Measurements from ENCODE around the gene SPIB.

Gene SPIB

DNA sequence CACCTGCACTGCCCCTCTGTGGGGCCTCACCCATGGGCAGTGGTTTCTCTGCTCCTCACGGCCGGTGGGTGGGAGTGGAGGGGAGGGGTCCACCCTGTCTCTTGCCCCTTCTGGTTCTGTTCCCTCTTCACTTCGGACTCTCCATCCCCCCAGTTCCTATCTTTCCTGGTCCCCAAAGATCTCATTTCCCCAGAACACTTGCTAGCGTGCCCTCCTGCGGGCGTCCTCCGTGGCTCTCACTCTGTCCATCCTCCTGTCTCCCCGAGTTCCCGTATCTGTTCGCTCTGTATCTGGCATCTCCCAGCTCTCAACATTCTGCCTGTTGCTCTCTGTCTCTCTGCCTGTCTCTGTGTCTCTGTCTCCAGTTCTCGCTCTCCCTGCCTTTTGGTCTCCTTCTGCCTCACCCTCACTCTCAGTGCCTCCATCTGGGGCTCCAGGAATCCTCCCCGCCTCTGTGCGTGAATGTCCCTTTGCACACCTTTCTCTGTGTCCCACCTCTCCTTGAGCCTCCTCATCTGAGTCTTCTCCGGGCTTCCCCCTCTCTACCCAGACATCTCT, 363 bp downstream of the SPIB start:
- no peak for DNase-seq (ENCODE audit: low read depth in 3 of 3)

DNA sequence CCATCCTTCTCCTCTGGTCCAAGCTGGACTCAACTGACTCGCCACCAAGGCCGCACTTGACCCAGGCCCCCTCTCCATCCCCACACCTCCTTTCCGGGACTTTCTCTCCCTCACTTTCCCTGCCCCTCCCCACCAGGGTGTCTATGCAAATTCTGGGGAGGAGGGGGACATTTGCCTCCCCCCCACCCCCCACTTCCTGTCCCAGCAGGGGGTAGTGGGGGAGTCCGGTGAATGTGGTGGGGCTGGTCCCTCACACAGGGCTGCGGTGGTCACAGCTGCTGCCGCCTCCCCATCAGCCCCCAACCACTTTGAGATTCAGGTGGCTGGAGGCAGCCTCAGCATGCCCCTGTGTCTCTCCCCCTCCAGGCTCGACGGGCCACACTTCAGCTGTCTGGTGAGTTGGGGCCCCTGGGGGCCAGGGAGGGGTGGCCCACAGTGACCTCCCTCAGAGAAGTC, 870 bp downstream of the SPIB start:
- no peak for DNase-seq (ENCODE audit: low read depth in 3 of 3)

DNA sequence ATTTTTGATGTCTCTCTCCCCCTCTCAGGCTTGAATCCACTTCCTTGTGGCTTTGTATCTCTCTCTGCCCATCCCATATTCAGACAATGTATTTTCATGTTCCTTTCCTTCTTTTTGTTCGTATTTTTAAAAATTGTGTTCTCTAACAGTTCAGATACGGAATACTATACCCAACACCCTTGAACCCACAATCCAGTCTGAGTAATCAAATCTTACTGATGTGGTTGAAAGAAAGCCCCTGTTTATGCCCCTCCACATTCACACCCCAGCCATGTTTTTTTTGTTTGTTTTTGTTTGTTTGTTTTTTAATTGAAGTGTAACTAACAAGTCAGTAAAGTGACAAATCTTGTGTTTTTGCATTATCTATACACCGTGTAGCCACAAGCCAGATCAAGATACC, 1.4 kb downstream of the SPIB start:
- no peak for DNase-seq (ENCODE audit: low read depth in 3 of 3)

DNA sequence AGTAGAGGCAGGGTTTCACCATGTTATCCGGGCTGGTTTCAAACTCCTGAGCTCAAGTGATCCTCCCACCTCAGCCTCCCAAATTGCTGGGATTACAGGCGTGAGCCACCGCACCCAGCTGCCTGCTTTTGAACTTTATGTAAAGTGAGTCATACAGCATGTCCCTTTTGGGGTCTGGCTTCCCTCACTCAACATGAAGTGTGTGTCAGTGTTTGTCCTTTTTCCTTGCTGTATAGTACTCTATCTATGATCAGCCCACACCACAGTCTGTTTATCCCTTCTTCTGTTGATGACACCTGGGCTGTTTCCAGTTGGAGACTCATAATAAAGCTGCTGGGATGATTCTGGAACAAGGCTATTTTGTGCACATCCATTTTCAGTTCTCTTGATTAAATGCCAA, 2.1 kb downstream of the SPIB start:
- DNase-seq (ENCODE audit: low read depth in 3 of 3) = no peak

DNA sequence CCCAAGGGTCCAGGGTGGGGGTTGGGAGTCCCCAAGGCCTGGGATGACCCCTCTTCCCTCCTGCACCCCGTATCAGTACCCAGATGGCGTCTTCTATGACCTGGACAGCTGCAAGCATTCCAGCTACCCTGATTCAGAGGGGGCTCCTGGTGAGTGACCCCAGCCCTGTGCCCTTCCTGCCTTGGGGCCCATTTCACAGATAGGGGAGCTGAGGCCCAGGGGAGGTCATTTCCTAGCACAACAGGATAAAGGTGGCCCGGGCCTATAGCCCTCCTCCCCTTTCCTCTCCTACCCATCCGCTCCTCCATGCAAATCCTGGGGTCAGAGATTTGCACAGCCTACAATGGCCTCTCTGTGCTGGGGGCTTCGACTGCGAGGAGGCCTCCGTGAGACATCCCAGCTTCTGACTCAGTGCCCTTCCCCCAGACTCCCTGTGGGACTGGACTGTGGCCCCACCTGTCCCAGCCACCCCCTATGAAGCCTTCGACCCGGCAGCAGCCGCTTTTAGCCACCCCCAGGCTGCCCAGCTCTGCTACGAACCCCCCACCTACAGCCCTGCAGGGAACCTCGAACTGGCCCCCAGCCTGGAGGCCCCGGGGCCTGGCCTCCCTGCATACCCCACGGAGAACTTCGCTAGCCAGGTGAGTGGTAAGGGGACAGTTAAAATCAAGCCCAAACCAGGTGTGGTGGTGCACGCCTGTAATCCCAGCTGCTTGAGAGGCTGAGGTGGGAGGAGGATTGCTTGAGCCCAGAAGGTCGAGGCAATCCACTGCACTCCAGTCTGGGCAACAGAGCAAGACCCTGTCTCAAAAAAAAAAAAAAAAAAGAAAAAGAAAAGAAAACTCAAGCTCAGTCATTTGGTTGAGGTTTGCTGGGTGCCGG, 3.9 kb downstream of the SPIB start:
- no peak for DNase-seq (ENCODE audit: low read depth in 3 of 3)

DNA sequence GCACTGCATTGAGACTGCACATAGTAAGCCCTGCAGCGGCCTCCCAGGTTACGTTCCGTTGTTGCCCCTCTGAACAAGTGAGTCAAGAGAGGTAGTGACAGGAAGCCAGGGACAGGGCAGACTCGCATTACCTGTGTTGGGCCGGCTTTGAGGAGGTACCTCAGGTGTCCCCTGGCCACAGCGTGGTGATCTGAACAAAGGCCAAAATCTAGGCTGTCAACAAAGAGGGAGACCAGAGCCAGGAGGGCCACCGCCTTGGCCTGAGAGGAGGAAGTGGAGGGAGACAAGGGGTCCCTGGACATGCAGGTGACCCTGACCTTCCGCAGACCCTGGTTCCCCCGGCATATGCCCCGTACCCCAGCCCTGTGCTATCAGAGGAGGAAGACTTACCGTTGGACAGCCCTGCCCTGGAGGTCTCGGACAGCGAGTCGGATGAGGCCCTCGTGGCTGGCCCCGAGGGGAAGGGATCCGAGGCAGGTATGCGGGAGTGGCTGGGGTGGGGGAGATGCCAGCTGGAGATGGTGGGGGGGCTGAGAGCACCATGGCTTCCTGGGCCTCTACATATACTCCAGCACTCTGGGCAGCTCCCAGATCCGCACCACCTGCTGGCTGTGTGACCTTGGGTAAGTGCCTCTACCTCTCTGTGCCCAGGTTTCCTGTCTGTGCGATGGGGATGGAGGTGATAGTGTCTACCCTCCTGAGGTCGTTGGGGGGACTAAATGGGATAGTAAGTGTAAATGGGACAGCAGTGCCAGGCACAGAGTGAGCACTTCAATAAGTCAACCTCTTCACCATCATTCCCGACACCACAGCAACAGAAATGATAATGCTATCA, 4.8 kb downstream of the SPIB start:
- DNase-seq (ENCODE audit: low read depth in 3 of 3) = no peak

DNA sequence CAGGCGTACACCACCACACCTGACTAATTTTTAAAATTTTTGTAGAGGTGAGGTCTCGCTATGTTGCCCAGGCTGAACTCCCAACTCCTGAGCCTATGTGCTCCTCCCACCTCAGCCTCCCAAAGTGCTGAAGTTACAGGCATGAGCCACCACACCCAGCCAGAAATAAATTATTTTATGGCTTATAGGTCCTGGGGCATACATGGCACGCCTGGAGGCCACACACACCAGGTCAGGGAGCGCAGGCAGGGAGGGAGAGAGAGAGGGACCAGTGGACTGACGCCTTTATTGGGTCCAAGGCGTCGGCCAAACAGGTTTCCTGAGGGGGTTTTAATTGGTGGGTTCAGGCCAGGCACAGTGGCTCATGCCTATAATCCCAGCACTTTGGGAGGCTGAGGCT, 6.8 kb downstream of the SPIB start:
- no peak for DNase-seq (ENCODE audit: low read depth in 3 of 3)

DNA sequence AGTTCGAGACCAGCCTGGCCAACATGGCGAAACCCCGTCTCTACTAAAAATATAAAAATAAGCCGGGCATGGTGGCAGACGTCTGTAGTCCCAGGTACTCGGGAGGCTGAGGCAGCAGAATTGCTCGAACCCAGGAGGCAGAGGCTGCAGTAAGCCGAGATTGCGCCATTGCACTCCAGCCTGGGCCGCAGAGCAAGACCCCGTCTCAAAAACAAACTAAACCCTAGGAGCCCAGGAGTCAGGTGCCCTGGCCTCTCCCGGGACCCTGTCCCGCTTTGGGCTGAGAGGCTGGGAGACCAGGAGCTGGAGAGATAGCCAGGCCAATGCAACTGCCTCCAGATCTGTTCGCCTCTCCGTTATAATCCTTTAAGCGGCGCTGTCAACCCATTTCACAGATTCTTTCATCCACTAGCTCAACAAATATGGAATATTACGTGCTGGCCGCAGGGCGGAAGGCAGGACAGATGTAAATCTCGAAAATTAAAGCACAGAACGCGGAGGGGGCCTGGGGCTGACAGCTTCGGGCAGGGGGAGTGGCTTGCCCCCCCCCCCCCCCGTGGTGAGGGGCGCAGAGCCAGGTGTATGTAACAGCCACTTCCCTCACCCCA, 8.7 kb downstream of the SPIB start:
- no peak for DNase-seq (ENCODE audit: low read depth in 3 of 3)

DNA sequence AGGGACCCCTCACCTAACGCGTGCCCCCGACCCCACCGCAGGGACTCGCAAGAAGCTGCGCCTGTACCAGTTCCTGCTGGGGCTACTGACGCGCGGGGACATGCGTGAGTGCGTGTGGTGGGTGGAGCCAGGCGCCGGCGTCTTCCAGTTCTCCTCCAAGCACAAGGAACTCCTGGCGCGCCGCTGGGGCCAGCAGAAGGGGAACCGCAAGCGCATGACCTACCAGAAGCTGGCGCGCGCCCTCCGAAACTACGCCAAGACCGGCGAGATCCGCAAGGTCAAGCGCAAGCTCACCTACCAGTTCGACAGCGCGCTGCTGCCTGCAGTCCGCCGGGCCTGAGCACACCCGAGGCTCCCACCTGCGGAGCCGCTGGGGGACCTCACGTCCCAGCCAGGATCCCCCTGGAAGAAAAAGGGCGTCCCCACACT, 9.3 kb downstream of the SPIB start:
- DNase-seq (ENCODE audit: low read depth in 3 of 3) = peak in 1 of 3 experiments; percentile 42

DNA sequence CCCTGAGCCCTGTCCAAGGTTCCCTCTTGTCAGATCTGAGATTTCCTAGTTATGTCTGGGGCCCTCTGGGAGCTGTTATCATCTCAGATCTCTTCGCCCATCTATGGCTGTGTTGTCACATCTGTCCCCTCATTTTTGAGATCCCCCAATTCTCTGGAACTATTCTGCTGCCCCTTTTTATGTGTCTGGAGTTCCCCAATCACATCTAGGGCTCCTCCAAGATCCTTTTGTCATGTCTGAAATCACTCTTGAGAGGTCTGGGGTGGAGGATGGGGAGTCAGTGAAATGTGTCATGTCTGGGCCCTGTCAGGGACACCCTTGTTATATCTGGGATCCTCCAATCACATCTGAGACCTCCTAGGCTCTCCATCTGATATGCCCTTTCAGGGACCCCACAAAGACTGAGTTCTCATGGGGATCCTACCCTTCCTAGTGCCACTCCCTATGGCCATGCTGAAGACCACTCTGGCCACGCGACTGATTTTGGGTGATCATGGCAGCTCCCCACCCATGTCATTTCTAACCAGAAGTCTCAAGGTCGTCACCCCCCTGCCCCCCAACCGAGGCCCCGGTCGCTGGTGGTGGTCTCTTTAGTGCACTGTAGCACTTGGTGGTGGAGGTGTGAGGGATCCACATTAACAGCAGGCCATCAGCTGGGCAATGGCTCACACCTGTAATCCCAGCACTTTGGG, 10.2 kb downstream of the SPIB start:
- DNase-seq (ENCODE audit: low read depth in 3 of 3) = no peak

DNA sequence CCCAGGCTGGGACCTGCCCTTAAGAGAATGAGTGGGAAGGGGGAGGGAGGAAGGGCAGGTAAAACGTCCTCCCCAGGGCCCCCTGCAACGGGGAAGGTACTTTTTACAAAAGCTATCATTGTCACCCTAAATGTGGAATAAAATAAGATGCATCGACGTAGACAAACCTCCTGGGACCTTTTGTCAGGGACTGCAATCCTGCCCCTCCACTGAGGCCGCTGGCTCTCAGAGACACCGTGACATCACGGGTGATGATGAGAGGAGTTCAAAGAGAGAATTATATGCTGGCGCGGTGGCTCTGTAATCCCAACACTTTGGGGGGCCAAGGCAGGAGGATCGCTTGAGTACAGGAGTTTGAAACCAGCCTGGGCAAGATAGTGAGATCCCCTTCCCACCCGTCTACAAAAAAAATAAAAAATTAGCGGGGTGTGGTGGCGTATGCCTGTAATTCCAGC, 12.2 kb downstream of the SPIB start:
- DNase-seq (ENCODE audit: low read depth in 3 of 3) = no peak

DNA sequence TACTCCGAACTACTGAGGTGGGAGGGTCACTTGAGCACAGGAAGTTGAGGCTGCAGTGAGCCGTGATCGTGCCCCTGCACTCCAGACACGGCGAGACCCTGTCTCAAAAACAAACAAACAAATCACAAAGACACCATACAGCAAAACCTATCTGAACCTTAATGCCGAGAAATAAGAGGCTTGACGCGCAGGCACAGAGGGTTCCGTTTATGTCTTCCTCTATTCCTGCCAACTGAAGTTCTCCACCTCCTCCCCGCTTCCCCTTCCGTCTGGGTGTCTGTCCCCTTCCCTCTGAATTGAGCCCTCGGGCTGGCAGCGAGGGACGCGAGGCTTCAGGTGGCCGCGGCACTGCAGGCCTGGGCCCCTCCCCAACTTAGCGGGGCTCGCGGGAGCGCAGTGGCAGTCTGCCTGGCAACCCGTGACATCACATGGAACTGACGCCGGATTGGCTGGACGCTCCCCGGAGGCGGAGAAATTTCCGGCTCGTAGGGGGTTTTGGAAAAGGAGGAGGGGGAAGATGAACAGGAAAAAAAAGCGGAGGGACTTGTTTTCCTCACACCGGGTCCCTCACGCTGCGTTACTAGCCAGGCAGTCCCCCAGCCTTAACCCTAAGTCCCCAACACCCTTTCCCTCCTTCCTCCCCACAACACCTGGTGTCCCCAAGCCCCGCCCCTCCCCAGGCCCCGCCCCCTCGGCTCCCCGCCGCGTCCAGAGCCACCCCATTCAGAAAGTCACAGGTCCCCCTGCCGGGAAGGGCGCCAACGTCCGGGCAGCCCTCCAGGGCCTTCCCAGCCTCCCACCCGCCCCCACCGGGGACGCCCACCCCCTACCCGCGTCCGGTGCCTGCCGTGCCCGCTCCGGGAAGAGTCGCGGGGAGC, 12.8 kb downstream of the SPIB start:
- peak; percentile 77 to 85 (median 84) for DNase-seq (ENCODE audit: low read depth in 3 of 3)

DNA sequence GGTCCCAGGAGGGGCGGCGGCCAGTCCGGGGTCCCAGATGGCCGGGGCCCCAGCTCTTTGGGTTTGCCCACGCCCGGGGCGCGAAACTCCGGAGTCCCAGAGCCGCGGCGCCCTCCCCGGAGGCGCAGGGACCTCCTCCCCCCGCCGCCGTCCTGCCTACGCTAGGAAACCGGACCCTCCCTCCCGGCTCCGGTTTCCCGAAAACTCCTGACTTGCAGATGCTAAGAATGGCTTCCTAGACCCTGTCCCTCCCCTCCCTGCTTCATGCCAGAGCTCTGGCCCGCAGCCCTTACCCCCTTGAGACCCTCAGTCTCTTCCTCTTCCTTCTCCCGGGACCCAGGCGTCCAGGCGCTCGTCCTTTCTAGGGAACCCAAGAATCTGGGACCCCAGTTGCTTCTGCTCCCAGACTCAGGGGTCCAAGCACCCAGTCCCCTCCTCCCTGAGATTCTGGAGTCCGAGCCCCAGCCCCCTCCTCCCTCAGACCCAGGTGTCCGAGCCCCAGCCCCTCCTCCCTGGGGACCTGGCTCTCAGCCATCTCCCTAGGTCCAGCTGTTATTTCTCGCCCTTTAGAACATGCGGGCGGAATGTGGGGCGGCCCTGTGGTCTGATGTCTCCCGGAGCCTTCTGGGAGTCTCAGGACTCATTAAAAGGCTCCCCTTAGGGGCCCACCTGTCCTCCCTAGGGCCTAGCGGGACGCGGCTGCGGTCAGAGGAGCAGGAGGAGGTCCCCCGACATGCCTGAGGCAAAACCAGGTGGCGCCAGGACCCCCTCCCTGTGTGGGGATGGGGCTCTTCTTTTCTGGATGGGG, 13.7 kb downstream of the SPIB start, which contains the start of gene MYBPC2:
TSS of gene MYBPC2 (plus strand) at position 672 of the 808 bp plus-strand sequence. CDS start at position 734, 62 bp downstream.
- no peak for DNase-seq (ENCODE audit: low read depth in 3 of 3)

DNA sequence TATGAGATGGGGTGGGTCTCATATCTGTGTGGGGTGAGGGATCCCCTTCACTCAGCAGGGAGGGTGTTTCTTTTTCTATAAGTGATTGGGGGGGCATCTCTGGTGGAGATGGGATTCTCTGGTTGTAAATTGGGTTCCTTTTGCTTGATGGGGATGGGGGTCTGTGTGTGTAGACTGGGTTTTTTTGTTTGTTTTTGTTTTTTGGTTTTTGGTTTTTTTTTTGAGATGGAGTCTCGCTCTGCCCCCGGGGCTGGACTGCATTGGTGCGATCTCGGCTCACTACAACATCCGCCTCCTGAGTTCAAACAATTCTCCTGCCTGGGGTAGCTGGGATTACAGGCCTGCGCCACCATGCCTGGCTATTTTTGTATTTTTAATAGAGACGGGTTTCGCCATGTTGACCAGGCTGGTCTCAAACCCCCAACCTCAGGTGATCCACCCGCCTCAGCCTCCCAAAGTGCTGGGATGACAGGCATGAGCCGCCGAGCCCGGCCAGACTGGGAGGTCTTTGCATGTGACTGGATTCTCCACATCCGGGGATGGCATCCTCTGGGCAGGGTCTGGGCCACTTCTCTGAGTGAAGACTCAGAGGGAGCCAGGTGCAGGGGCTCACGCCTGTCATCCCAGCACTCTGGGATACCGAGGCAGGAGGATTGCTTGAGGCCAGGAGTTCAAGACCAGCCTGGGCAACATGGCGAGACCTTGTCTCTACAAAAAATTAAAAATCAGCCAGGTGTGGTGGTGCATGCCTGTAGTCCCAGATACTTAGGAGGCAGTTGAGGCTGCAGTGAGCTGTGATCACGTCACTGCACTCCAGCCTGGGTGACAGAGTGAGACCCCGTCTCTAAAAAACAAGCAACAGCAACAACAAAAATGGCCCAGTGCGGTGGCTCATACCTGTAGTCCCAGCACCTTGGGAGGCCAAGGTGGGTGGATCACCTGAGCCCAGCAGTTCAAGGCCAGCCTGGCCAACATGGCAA, 14.8 kb downstream of the SPIB start:
- DNase-seq (ENCODE audit: low read depth in 3 of 3) = no peak

DNA sequence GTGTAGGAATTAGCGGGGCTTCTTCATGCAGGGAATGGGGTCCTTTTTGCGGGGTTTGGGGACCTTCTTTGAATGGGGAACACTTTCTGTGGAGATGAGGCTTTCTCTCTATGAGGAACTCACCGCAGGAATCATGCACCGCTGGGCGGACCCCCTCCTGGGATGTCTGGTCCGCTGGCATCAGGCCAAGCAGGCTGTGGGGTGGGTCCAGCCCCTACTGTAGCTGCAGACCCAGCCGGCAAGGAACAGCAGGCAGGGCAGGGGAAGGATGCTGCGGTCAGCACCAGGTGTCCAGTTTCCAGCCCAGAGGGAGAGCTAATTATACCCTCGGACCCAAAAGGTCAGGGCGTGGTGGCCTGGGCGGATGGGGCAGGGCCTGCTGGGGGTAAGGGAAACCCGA, 15.8 kb downstream of the SPIB start:
- DNase-seq (ENCODE audit: low read depth in 3 of 3) = no peak

DNA sequence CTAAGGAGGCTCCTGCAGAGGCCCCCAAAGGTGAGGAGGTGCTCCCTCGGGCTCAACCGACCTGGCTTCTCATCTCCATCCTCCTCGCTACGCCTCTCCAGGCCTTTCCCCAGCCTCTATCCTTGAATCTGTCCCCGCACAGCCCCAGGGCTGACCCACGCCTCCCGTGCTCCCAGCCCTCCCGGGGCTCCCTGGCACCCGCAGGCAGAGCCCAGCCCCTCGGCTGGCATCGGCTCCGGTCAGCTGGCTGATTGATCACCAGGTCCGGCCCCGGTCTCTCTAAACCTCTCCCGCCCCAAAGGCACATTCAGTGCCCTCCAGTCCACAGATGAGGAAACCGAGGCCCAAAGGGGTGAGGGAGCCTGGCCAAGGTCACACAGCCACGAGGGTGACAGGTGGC, 16.5 kb downstream of the SPIB start:
- no peak for DNase-seq (ENCODE audit: low read depth in 3 of 3)

DNA sequence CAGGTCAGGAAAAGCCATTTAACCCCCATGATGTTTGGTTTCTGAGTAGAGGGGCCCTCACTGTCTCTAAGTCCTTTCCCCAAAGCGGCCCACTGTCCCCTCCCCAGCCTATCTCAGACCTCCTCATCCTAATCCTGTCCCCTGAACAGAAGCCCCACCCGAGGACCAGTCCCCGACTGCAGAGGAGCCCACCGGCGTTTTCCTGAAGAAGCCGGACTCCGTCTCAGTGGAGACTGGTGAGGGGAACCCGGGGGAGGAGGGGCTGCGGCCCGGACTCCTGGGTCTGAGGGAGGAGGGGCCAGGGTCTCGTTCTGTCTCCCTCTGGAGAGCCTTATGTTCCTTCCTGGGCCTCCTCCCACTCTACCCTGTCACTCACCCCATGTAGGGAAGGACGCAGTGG, 16.9 kb downstream of the SPIB start:
- no peak for DNase-seq (ENCODE audit: low read depth in 3 of 3)

DNA sequence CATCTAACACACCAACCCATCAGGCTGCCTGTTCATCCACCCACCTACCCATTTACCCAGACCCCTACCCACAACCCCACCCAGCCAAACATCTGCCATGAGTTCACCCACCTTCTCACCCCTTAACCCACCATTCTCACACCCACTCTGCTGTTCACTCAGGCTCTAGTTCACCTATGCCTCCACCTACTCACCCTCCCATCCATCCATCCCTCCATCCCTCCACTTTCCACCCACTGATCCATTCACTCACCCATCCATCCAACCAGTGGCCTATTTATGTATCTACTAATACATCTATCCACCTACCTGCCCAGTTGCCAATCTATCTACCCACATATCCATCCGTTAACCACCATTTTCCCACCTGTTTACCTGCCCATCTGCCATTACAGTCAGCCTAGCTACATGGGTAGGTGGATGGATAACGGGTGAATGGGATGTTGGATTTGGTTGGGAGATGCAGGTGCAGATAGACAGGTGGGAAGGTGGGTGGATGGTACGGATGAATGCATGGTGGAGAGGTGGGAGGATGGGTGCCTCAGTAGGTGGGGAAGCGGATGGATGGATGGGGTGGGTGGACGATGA, 19.2 kb downstream of the SPIB start:
- no peak for DNase-seq (ENCODE audit: low read depth in 3 of 3)
